Mesenchymal stem cell (in vitro differentiated cells and primary cell): ENCODE measurements around the gene STXBP2.

Experiments used
- DNase-seq: peaks from one replicate; pipeline ENCODE4 v3.0.0-alpha.2; 2013
- H2AFZ ChIP-seq: one replicate; pipeline ENCODE4 v1.6.1; 2013; ENCODE audit warnings: low read depth, mild to moderate bottlenecking, control low read depth, inconsistent platforms, low read length, moderate library complexity
- H2AK5ac ChIP-seq: 2 replicates; pipeline ENCODE4 v1.6.1; 2013; ENCODE audit warnings: low read length, moderate library complexity, mild to moderate bottlenecking, inconsistent platforms; ENCODE audit not compliant: severe bottlenecking
- H2BK120ac ChIP-seq: one replicate; pipeline ENCODE4 v1.6.1; 2013; ENCODE audit warnings: low read depth, mild to moderate bottlenecking, inconsistent platforms, low read length, moderate library complexity
- H2BK12ac ChIP-seq, 2 experiments: one replicate each; pipeline ENCODE4 v1.6.1; 2013; ENCODE audit warnings: inconsistent platforms in 2 of 2, low read length in 2 of 2, mild to moderate bottlenecking in 2 of 2, moderate library complexity in 2 of 2, control low read depth in 1 of 2
- H2BK15ac ChIP-seq: one replicate; pipeline ENCODE4 v1.6.1; 2013; ENCODE audit warnings: mild to moderate bottlenecking, low read depth, inconsistent platforms; ENCODE audit not compliant: poor library complexity, severe bottlenecking
- H2BK5ac ChIP-seq: 2 replicates; pipeline ENCODE4 v1.6.1; 2013; ENCODE audit warnings: low read depth, mild to moderate bottlenecking, low read length, control low read depth, inconsistent platforms; ENCODE audit not compliant: poor library complexity, severe bottlenecking
- H3K14ac ChIP-seq, 2 experiments: one replicate each; pipeline ENCODE4 v1.6.1; 2013; ENCODE audit warnings: inconsistent platforms in 2 of 2, low read length in 2 of 2, control low read depth in 1 of 2, mild to moderate bottlenecking in 1 of 2, moderate library complexity in 1 of 2
- H3K18ac ChIP-seq, 2 experiments: one replicate each; pipeline ENCODE4 v1.6.1; 2013; ENCODE audit warnings: inconsistent platforms in 2 of 2, low read length in 2 of 2, control low read depth in 1 of 2, low read depth in 1 of 2, mild to moderate bottlenecking in 1 of 2
- H3K23ac ChIP-seq, 2 experiments: one replicate each; pipeline ENCODE4 v1.6.1; 2013; ENCODE audit warnings: inconsistent platforms in 2 of 2, low read length in 2 of 2, mild to moderate bottlenecking in 2 of 2, moderate library complexity in 2 of 2, control low read depth in 1 of 2
- H3K27ac ChIP-seq: 2 replicates; pipeline ENCODE4 v1.5.1; 2013; ENCODE audit warnings: mild to moderate bottlenecking, moderate library complexity, low read length, control low read depth, inconsistent platforms; ENCODE audit not compliant: poor library complexity, severe bottlenecking
- H3K27me3 ChIP-seq, 2 experiments: 2 replicates each; pipeline versions ENCODE4 v1.6.1 to v1.7.0; 2013; ENCODE audit warnings: low read length in 2 of 2, mild to moderate bottlenecking in 2 of 2, moderate library complexity in 2 of 2, control low read depth in 1 of 2, inconsistent platforms in 1 of 2; ENCODE audit not compliant: control insufficient read depth in 1 of 2, insufficient read depth in 1 of 2
- H3K36me3 ChIP-seq, 2 experiments: 2 replicates each; pipeline versions ENCODE4 v1.6.1 to v1.7.0; 2013; ENCODE audit warnings: low read length in 2 of 2, control low read depth in 1 of 2, inconsistent platforms in 1 of 2, low read depth in 1 of 2, mild to moderate bottlenecking in 1 of 2; ENCODE audit not compliant: insufficient read depth in 2 of 2, control insufficient read depth in 1 of 2
- H3K4ac ChIP-seq, 2 experiments: one replicate each; pipeline ENCODE4 v1.6.1; 2013; ENCODE audit warnings: inconsistent platforms in 2 of 2, low read length in 2 of 2, mild to moderate bottlenecking in 2 of 2, moderate library complexity in 2 of 2, control low read depth in 1 of 2, low read depth in 1 of 2
- H3K4me1 ChIP-seq: 2 replicates; pipeline ENCODE4 v1.6.1; 2013; ENCODE audit warnings: low read depth, low read length, control low read depth; ENCODE audit not compliant: control insufficient read depth, insufficient read depth
- H3K4me2 ChIP-seq: 2 replicates; pipeline ENCODE4 v1.6.1; 2013; ENCODE audit warnings: low read length, mild to moderate bottlenecking, inconsistent platforms; ENCODE audit not compliant: poor library complexity, severe bottlenecking
- H3K4me3 ChIP-seq, 2 experiments: 2 replicates each; pipeline versions ENCODE4 v1.5.1 to v1.7.0; 2013; ENCODE audit warnings: low read length in 2 of 2, mild to moderate bottlenecking in 2 of 2, control low read depth in 1 of 2, low read depth in 1 of 2; ENCODE audit not compliant: insufficient read depth in 1 of 2
- H3K79me1 ChIP-seq: replicated peaks from 2 replicates; pipeline ENCODE4 v1.6.1; 2013; ENCODE audit warnings: mild to moderate bottlenecking, control low read depth, low read length, inconsistent platforms; ENCODE audit not compliant: poor library complexity, severe bottlenecking
- H3K9ac ChIP-seq: 2 replicates; pipeline ENCODE4 v1.7.0; 2013; ENCODE audit warnings: mild to moderate bottlenecking, low read length, moderate library complexity
- H3K9me3 ChIP-seq: 2 replicates; pipeline ENCODE4 v1.7.0; 2013; ENCODE audit warnings: mild to moderate bottlenecking, low read length; ENCODE audit not compliant: control insufficient read depth
- H4K8ac ChIP-seq: one replicate; pipeline ENCODE4 v1.6.1; 2013; ENCODE audit warnings: inconsistent platforms, mild to moderate bottlenecking, low read length, moderate library complexity
- H4K91ac ChIP-seq: one replicate; pipeline ENCODE4 v1.6.1; 2013; ENCODE audit warnings: mild to moderate bottlenecking, low read length, inconsistent platforms
- WGBS: methylation state at CpG from one replicate; pipeline ENCODE4 v1.1.7; 2013; ENCODE audit warnings: mixed read lengths; 5-methylcytosine and 5-hydroxymethylcytosine counted together

Gene STXBP2

DNA sequence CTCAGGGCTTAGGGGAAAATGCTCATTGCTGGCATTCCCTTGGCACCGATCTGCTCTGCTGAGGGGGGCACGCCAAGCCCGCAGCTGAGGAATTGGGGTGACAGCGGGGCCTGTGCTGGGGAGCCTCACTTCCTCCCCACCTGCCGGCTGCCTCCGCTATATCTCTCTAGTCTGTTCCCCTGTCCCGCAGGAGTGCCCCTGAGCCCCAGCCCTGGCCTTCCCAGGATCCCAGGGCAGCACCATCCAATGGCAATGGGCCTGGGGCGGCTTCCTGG is 9.5 kb downstream of the STXBP2 start:
- peaks cover 3% of the 10 kb centered on the region for H3K79me1 ChIP-seq
- H2BK12ac ChIP-seq, result no peak overlapping the region
- peaks cover 10 to 37% of the 10 kb centered on the region in 2 experiments for H3K27me3 ChIP-seq
- H3K18ac ChIP-seq, result no peak overlapping the region
- no peaks in the 10 kb centered on the region for H3K9me3 ChIP-seq
- no peak overlapping the region for H3K4me3 ChIP-seq
- no peak overlapping the region for H3K27ac ChIP-seq
- no peak overlapping the region for H3K23ac ChIP-seq
- H2BK15ac ChIP-seq, result no peak overlapping the region
- H3K4ac ChIP-seq, result no peak overlapping the region
- H3K36me3 ChIP-seq, result peaks cover 0 to 57% of the 10 kb centered on the region in 2 experiments
- peaks cover 2% of the 10 kb centered on the region for H3K4me1 ChIP-seq
- H2AFZ ChIP-seq, result no peak overlapping the region
- no peak for DNase-seq
- H4K91ac ChIP-seq, result no peak overlapping the region
- H3K9ac ChIP-seq, result no peak overlapping the region
- H2BK5ac ChIP-seq, result no peak overlapping the region
- H2BK120ac ChIP-seq, result no peak overlapping the region
- H3K4me2 ChIP-seq, result no peak overlapping the region
- WGBS, result 93% methylated on average over 8 of the region's 8 CpGs
- no peak overlapping the region for H4K8ac ChIP-seq
- no peak overlapping the region for H2AK5ac ChIP-seq
- H3K14ac ChIP-seq, result no peak overlapping the region

DNA sequence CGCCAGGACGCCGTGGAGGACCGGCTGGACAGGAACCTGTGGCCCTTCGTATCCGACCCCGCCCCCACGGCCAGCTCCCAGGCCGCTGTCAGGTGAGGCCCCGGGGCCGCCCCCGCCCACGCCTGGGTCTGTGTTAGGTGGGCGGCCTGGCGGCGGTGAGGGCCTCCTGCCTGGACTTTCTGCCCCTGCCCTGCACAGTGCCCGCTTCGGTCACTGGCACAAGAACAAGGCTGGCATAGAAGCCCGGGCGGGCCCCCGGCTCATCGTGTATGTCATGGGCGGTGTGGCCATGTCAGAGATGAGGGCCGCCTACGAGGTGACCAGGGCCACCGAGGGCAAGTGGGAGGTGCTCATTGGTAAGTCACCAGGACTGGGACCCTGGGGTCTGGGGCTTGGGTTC is 10.2 kb downstream of the STXBP2 start:
- Histone ChIP-seq H3K4ac (no peak overlapping the region), H3K9ac (no peak overlapping the region), H3K79me1 (peaks cover 2% of the 10 kb centered on the region), H2BK12ac (no peak overlapping the region), H2AK5ac (no peak overlapping the region), H3K14ac (no peak overlapping the region), H2BK120ac (no peak overlapping the region), H3K4me3 (no peak overlapping the region), H4K91ac (no peak overlapping the region), H3K4me1 (peaks cover 1% of the 10 kb centered on the region), H3K27ac (no peak overlapping the region), H3K4me2 (no peak overlapping the region), H3K36me3 (peaks cover 0 to 49% of the 10 kb centered on the region in 2 experiments), H3K18ac (no peak overlapping the region), H2BK15ac (no peak overlapping the region), H3K23ac (no peak overlapping the region), H2AFZ (no peak overlapping the region), H2BK5ac (no peak overlapping the region), H3K27me3 (peaks cover 10 to 37% of the 10 kb centered on the region in 2 experiments), H4K8ac (no peak overlapping the region), H3K9me3 (no peaks in the 10 kb centered on the region)
- 93% methylated on average over 26 of the region's 26 CpGs for WGBS
- DNase-seq, result no peak

DNA sequence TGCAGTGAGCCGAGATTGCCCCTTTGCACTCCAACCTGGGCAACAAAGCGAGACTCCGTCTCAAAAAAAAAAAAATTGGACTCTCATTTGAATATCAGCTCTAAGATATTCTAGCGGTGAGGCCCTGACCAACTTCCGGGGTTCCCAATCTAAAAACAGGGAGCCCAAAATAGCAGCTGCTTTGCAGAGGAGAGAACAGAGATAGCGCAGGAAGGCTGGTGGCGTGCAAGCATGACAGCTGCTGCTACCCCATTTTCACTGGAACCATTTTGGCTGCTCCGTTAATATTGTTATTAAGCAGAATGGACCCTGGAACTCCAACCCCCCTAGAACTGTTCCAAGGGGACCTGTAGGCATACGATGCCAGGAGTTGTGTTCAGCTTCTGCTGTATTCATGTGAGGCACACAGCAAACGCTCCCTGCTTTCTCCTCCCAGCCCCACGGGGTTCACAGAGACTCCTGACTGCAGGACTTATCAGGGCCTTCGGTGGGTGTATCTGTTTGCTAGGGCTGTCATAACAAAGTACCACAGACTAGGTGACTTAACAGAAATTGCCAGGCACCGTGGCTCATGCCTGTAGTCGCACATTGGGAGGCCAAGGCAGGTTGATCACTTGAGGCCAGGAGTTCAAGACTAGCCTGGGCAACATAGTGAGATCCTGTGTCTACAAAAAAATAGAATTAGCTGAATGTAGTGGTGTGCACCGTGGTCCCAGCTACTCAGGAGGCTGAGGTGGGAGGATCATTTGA is 11.5 kb downstream of the STXBP2 start:
- Histone ChIP-seq H3K14ac (no peak overlapping the region), H3K27ac (no peak overlapping the region), H2BK120ac (no peak overlapping the region), H2BK5ac (no peak overlapping the region), H3K9ac (no peak overlapping the region), H3K18ac (no peak overlapping the region), H3K23ac (no peak overlapping the region), H2BK15ac (no peak overlapping the region), H3K4me2 (no peak overlapping the region), H2AK5ac (no peak overlapping the region), H3K4ac (no peak overlapping the region), H2AFZ (no peak overlapping the region), H3K4me3 (no peak overlapping the region), H3K36me3 (peaks cover 0 to 37% of the 10 kb centered on the region in 2 experiments), H2BK12ac (no peak overlapping the region), H4K8ac (no peak overlapping the region), H3K9me3 (no peaks in the 10 kb centered on the region), H3K27me3 (peaks cover 10 to 37% of the 10 kb centered on the region in 2 experiments), H4K91ac (no peak overlapping the region), H3K79me1 (no peaks in the 10 kb centered on the region), H3K4me1 (peaks cover 4% of the 10 kb centered on the region)
- DNase-seq, result no peak
- WGBS, result 87% methylated on average over 15 of the region's 15 CpGs

DNA sequence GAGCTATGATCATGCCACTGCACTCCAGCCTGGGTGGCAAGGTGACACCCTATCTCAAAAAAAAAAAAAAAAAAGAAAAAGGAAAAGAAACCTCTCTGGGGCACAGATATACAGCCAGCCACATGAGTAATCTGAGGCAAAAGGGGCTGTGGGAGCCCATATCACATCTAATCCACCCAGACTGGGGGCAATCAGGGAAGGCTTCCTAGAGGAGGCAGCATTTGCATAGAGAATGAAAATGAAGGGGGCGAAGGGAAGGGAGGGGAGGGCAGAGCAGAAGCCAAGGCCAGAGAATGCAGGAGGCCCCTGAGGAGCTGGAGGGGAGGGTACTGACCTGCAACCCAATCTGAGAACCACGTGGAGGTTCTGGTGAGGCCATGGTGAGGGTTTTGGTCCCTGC is 13.2 kb downstream of the STXBP2 start:
- Histone ChIP-seq H3K14ac (no peak overlapping the region), H2BK5ac (no peak overlapping the region), H3K4me2 (no peak overlapping the region), H3K4ac (no peak overlapping the region), H3K4me1 (peaks cover 4% of the 10 kb centered on the region), H3K36me3 (peaks cover 0 to 26% of the 10 kb centered on the region in 2 experiments), H2BK12ac (no peak overlapping the region), H2BK15ac (no peak overlapping the region), H3K9me3 (no peaks in the 10 kb centered on the region), H2BK120ac (no peak overlapping the region), H3K4me3 (no peak overlapping the region), H3K79me1 (no peaks in the 10 kb centered on the region), H3K27ac (no peak overlapping the region), H3K27me3 (peaks cover 10 to 33% of the 10 kb centered on the region in 2 experiments), H4K8ac (no peak overlapping the region), H2AK5ac (no peak overlapping the region), H3K18ac (no peak overlapping the region), H3K23ac (no peak overlapping the region), H2AFZ (no peak overlapping the region), H3K9ac (no peak overlapping the region), H4K91ac (no peak overlapping the region)
- DNase-seq, result no peak
- WGBS, result 62% methylated on average over 2 of the region's 2 CpGs
